CD4-positive, CD25-positive, alpha-beta regulatory T cell (primary cell): ENCODE data around the gene DDX54. TPM values are rescaled to one million over a fixed set of nuclear protein-coding genes. Genes with fewer than 3 reads are reported as not detected.
A peak's percentile ranks its signal among the peaks of the same experiment; 100 is the strongest.

ENCODE experiments used
- ATAC-seq, 2 donors: fragments of 150-1000 bp; cut with Tn5 transposase; one replicate each; pipeline ENCODE4 v1.10.0; 2021; ENCODE audit warnings: low read depth in 2 of 2, moderate number of reproducible peaks in 2 of 2, moderate library complexity in 1 of 2
- DNase-seq, 3 donors: peaks; one replicate each; pipeline versions ENCODE4 v3.0.0 to v3.0.0-alpha.2; 2012 to 2022; ENCODE audit warnings: mixed read lengths in 1 of 3
- H3K27ac ChIP-seq: one replicate; pipeline ENCODE4 v1.7.0; 2013; ENCODE audit warnings: mild to moderate bottlenecking, low read length; ENCODE audit not compliant: insufficient read depth, poor library complexity, severe bottlenecking
- H3K27me3 ChIP-seq: one replicate; pipeline ENCODE4 v1.7.0; 2013; ENCODE audit warnings: low read length; ENCODE audit not compliant: control insufficient read depth, insufficient read depth
- H3K36me3 ChIP-seq: one replicate; pipeline ENCODE4 v1.7.0; 2013; ENCODE audit warnings: mild to moderate bottlenecking, low read length, moderate library complexity; ENCODE audit not compliant: control insufficient read depth, insufficient read depth
- H3K4me1 ChIP-seq: 2 replicates; pipeline ENCODE4 v1.7.0; 2013; ENCODE audit warnings: mild to moderate bottlenecking, low read length; ENCODE audit not compliant: insufficient read depth, control insufficient read depth, poor library complexity, severe bottlenecking
- H3K4me3 ChIP-seq: one replicate; pipeline ENCODE4 v1.7.0; 2013; ENCODE audit warnings: low read depth, mild to moderate bottlenecking, low read length, moderate library complexity
- H3K9me3 ChIP-seq, 2 experiments: 1 replicate in 1 of 2; 2 replicates in 1 of 2; pipeline ENCODE4 v1.7.0; 2013; ENCODE audit warnings: low read length in 2 of 2, mild to moderate bottlenecking in 1 of 2, moderate library complexity in 1 of 2; ENCODE audit not compliant: control insufficient read depth in 2 of 2
- H3K27ac Mint-ChIP-seq, 3 donors: one replicate each; pipeline ENCODE4 v1.8.0; 2020 to 2022; ENCODE audit warnings: mild to moderate bottlenecking in 3 of 3, mixed read lengths in 3 of 3, moderate library complexity in 2 of 3
- H3K27me3 Mint-ChIP-seq: one replicate; pipeline ENCODE4 v1.8.0; 2022; ENCODE audit warnings: mild to moderate bottlenecking, mixed read lengths
- H3K36me3 Mint-ChIP-seq: one replicate; pipeline ENCODE4 v1.8.0; 2020; ENCODE audit warnings: mixed read lengths
- H3K4me1 Mint-ChIP-seq, 4 donors: one replicate each; pipeline ENCODE4 v1.8.0; 2020 to 2022; ENCODE audit warnings: mixed read lengths in 4 of 4, mild to moderate bottlenecking in 1 of 4
- H3K4me3 Mint-ChIP-seq, 4 donors: one replicate each; pipeline ENCODE4 v1.8.0; 2020 to 2022; ENCODE audit warnings: mild to moderate bottlenecking in 4 of 4, mixed read lengths in 4 of 4, moderate library complexity in 3 of 4
- H3K9me3 Mint-ChIP-seq, 7 donors: one replicate each; pipeline ENCODE4 v1.8.0; 2020 to 2022; ENCODE audit warnings: mixed read lengths in 7 of 7, mild to moderate bottlenecking in 3 of 7, moderate library complexity in 2 of 7
- polyA plus RNA-seq, 4 donors: library from polyadenylated mRNA; unstranded; fragments of 300-500 nt; fragmentation: Illumina TruSeq; gene quantifications; one replicate each; pipeline ENCODE4 v1.2.3, GENCODE V29; 2021
- total RNA-seq: library from RNA; stranded (reverse); gene quantifications from one replicate; pipeline ENCODE4 v1.2.3, GENCODE V29; 2022

The DDX54 gene
- total and polyA plus RNA-seq, 5 donors from 2014 or later: 12.5 to 75.5 (median 18.4) TPM

DNA sequence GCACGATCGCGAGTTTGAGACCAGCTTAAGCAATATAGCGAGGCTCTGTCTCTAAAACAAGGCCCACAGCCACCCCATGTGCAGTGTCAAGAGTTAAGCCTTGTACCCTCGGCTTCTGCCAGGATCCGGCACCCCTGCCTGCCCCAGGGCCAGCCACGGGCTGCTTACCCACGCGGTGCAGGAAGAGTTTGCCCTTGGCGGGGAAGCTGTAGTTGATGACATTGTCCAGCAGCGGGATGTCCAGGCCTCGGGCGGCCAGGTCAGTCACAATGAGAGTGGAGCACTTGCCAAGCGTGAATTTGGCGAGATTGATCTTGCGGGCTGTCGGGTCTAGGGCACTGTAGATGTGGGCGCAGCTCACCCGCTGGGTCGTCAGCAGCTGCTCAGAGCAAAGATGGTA lies 13.1 kb downstream of the DDX54 start:
- Histone ChIP-seq H3K9me3 (no peaks in the 10 kb centered on the region), H3K36me3 (peaks cover 82% of the 10 kb centered on the region), H3K4me3 (no peak overlapping the region), H3K4me1 (no peaks in the 10 kb centered on the region), H3K27me3 (no peaks in the 10 kb centered on the region), H3K27ac (no peak overlapping the region)
- DNase-seq (no peak), ATAC-seq (no peak)
- no peaks in the 10 kb centered on the region for H3K9me3 Mint-ChIP-seq
- peak overlapping the region in 1 of 4 donors; percentile 52 for H3K4me3 Mint-ChIP-seq
- H3K27ac Mint-ChIP-seq: no peak overlapping the region
- peaks cover 50% of the 10 kb centered on the region for H3K36me3 Mint-ChIP-seq
- H3K4me1 Mint-ChIP-seq: peaks cover 5 to 10% (median 7%) of the 10 kb centered on the region in 4 donors
- H3K27me3 Mint-ChIP-seq: no peaks in the 10 kb centered on the region

GRCh38 chr12:113171543-113171942 lies 13.7 kb downstream of the DDX54 start:
- ATAC-seq (no peak), DNase-seq (no peak)
- Histone ChIP-seq H3K9me3 (no peaks in the 10 kb centered on the region), H3K4me3 (no peak overlapping the region), H3K4me1 (no peaks in the 10 kb centered on the region), H3K27ac (no peak overlapping the region), H3K27me3 (no peaks in the 10 kb centered on the region), H3K36me3 (peaks cover 81% of the 10 kb centered on the region)
- no peaks in the 10 kb centered on the region for H3K9me3 Mint-ChIP-seq
- H3K4me3 Mint-ChIP-seq: no peak overlapping the region
- no peak overlapping the region for H3K27ac Mint-ChIP-seq
- no peaks in the 10 kb centered on the region for H3K27me3 Mint-ChIP-seq
- H3K4me1 Mint-ChIP-seq: peaks cover 5 to 10% (median 7%) of the 10 kb centered on the region in 4 donors
- H3K36me3 Mint-ChIP-seq: peaks cover 44% of the 10 kb centered on the region

- Mint-ChIP-seq H3K4me1 (peaks cover 5 to 10% (median 7%) of the 10 kb centered on the region in 4 donors), H3K27ac (peak overlapping the region in 1 of 3 donors; percentile 43), H3K4me3 (peak overlapping the region in 1 of 4 donors; percentile 45), H3K9me3 (no peaks in the 10 kb centered on the region), H3K36me3 (peaks cover 45% of the 10 kb centered on the region), H3K27me3 (no peaks in the 10 kb centered on the region)
- H3K4me1 ChIP-seq: no peaks in the 10 kb centered on the region
- no peak for ATAC-seq
- no peak overlapping the region for H3K4me3 ChIP-seq
- no peaks in the 10 kb centered on the region for H3K9me3 ChIP-seq
- H3K27me3 ChIP-seq: no peaks in the 10 kb centered on the region
- no peak overlapping the region for H3K27ac ChIP-seq
- H3K36me3 ChIP-seq: peaks cover 85% of the 10 kb centered on the region
- DNase-seq: no peak
Measured at GRCh38 chr12:113170926-113171325, 14.4 kb downstream of the DDX54 start.

GRCh38 chr12:113170457-113170856 lies 14.8 kb downstream of the DDX54 start:
- Mint-ChIP-seq H3K9me3 (no peaks in the 10 kb centered on the region), H3K27ac (no peak overlapping the region), H3K4me3 (no peak overlapping the region), H3K36me3 (peaks cover 45% of the 10 kb centered on the region), H3K27me3 (no peaks in the 10 kb centered on the region), H3K4me1 (peaks cover 5 to 10% (median 7%) of the 10 kb centered on the region in 4 donors)
- ATAC-seq: no peak
- H3K36me3 ChIP-seq: peaks cover 90% of the 10 kb centered on the region
- H3K9me3 ChIP-seq: no peaks in the 10 kb centered on the region
- no peak overlapping the region for H3K4me3 ChIP-seq
- DNase-seq: no peak
- no peaks in the 10 kb centered on the region for H3K27me3 ChIP-seq
- no peak overlapping the region for H3K27ac ChIP-seq
- no peaks in the 10 kb centered on the region for H3K4me1 ChIP-seq

DNA sequence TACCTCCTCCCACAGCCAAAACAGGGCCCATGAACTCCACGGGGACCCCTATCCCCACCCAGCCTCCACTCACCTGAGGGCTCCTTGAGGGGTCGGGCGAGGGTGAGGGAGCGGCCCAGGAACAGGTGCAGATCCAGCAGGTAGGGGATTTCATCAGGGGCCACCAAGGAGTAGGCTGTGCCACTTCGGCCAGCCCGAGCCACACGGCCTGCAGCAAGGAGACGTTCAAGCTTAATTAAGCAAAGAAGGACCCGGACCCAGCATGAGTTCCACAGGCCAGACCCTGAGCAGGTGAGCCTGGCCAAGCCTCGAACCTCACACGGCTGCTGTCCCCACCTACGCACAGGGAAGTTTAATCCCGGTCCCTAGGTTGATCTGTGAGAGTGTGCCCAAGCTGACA lies 15.6 kb downstream of the DDX54 start:
- peaks cover 41% of the 10 kb centered on the region for H3K36me3 Mint-ChIP-seq
- Histone ChIP-seq H3K27me3 (no peaks in the 10 kb centered on the region), H3K4me3 (no peak overlapping the region), H3K4me1 (no peaks in the 10 kb centered on the region), H3K9me3 (no peaks in the 10 kb centered on the region), H3K27ac (no peak overlapping the region), H3K36me3 (peaks cover 94% of the 10 kb centered on the region)
- peaks cover 2 to 9% (median 6%) of the 10 kb centered on the region in 4 donors for H3K4me1 Mint-ChIP-seq
- no peak for ATAC-seq
- no peak overlapping the region for H3K27ac Mint-ChIP-seq
- no peaks in the 10 kb centered on the region for H3K9me3 Mint-ChIP-seq
- no peaks in the 10 kb centered on the region for H3K27me3 Mint-ChIP-seq
- H3K4me3 Mint-ChIP-seq: no peak overlapping the region
- DNase-seq: no peak

DNA sequence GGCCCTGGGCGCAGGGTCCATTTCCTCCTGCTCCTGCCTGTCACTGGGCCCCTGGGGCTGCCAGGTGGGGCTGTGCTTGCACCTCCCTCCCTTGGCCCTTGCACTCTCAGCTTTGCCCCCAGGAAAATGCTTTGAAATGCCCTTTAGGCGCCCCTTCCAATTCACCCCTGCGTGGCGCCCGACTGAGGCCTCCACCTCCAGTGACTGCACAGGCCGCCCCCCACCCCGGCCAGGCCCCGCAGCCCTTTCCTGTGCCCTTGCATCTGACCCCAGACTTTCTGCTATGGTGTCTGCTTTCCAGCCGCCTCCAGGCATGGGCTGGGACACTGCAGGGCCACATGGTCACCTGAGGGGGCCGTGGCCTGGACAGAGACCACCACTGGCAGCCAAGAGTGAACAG lies 17.4 kb downstream of the DDX54 start:
- Histone ChIP-seq H3K27ac (no peak overlapping the region), H3K4me3 (no peak overlapping the region), H3K36me3 (peaks cover 89% of the 10 kb centered on the region), H3K4me1 (no peaks in the 10 kb centered on the region), H3K27me3 (no peaks in the 10 kb centered on the region), H3K9me3 (no peaks in the 10 kb centered on the region)
- Mint-ChIP-seq H3K27me3 (no peaks in the 10 kb centered on the region), H3K4me3 (no peak overlapping the region), H3K9me3 (no peaks in the 10 kb centered on the region), H3K27ac (no peak overlapping the region), H3K36me3 (peaks cover 33% of the 10 kb centered on the region), H3K4me1 (peaks cover 0 to 7% (median 4%) of the 10 kb centered on the region in 4 donors)
- ATAC-seq (no peak), DNase-seq (no peak)

GRCh38 chr12:113165521-113166450 lies 19.5 kb downstream of the DDX54 start:
- no peak overlapping the region for H3K27ac Mint-ChIP-seq
- no peak overlapping the region for H3K4me3 Mint-ChIP-seq
- no peaks in the 10 kb centered on the region for H3K27me3 ChIP-seq
- H3K4me1 Mint-ChIP-seq: peaks cover 0 to 3% (median 0%) of the 10 kb centered on the region in 4 donors
- H3K9me3 ChIP-seq: no peaks in the 10 kb centered on the region
- H3K36me3 ChIP-seq: peaks cover 85% of the 10 kb centered on the region
- no peak for DNase-seq
- H3K36me3 Mint-ChIP-seq: peaks cover 17% of the 10 kb centered on the region
- H3K4me3 ChIP-seq: no peak overlapping the region
- no peaks in the 10 kb centered on the region for H3K4me1 ChIP-seq
- ATAC-seq: no peak
- H3K27ac ChIP-seq: no peak overlapping the region
- H3K9me3 Mint-ChIP-seq: no peaks in the 10 kb centered on the region
- no peaks in the 10 kb centered on the region for H3K27me3 Mint-ChIP-seq

- peaks cover 86% of the 10 kb centered on the region for H3K36me3 ChIP-seq
- H3K27ac ChIP-seq: no peak overlapping the region
- Mint-ChIP-seq H3K27me3 (no peaks in the 10 kb centered on the region), H3K4me1 (no peaks in the 10 kb centered on the region), H3K36me3 (peaks cover 18% of the 10 kb centered on the region), H3K4me3 (no peak overlapping the region), H3K9me3 (no peaks in the 10 kb centered on the region), H3K27ac (no peak overlapping the region)
- H3K4me3 ChIP-seq: no peak overlapping the region
- H3K27me3 ChIP-seq: no peaks in the 10 kb centered on the region
- no peak for ATAC-seq
- H3K4me1 ChIP-seq: no peaks in the 10 kb centered on the region
- H3K9me3 ChIP-seq: no peaks in the 10 kb centered on the region
- no peak for DNase-seq
Measured at GRCh38 chr12:113164014-113164413, 21.3 kb downstream of the DDX54 start.
